Measurements from ENCODE around the gene ABHD1.
A peak's percentile ranks its signal among the peaks of the same experiment; 100 is the strongest.

Gene ABHD1

DNA sequence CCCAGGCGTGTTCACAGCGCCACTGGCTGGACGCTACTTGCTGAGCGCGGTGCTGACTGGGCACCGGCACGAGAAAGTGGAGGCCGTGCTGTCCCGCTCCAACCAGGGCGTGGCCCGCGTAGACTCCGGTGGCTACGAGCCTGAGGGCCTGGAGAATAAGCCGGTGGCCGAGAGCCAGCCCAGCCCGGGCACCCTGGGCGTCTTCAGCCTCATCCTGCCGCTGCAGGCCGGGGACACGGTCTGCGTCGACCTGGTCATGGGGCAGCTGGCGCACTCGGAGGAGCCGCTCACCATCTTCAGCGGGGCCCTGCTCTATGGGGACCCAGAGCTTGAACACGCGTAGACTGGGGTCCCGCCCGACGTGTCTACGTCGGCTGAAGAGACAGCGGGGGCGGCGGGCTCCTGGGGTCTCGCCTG, 37.9 kb upstream of the ABHD1 start (continued):
- TF ChIP-seq, protein P1, sequence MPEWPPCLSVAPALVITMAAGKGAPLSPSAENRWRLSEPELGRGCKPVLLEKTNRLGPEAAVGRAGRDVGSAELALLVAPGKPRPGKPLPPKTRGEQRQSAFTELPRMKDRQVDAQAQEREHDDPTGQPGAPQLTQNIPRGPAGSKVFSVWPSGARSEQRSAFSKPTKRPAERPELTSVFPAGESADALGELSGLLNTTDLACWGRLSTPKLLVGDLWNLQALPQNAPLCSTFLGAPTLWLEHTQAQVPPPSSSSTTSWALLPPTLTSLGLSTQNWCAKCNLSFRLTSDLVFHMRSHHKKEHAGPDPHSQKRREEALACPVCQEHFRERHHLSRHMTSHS (tag by site-specific recombination; IDR thresholded peaks at IDR 0.05), result no peak
- TF ChIP-seq ZNF10 (tag by site-specific recombination; IDR thresholded peaks at IDR 0.05) (no peak), ZNF76 (tag by site-specific recombination; IDR thresholded peaks at IDR 0.05; ENCODE audit: borderline replicate concordance, low read depth) (no peak), ZNF514 (tag by site-specific recombination; IDR thresholded peaks at IDR 0.05) (no peak), ZNF660 (tag by site-specific recombination; IDR thresholded peaks at IDR 0.05) (no peak), ZBTB44 (tag by site-specific recombination; IDR thresholded peaks at IDR 0.05) (no peak), PATZ1 (tag by site-specific recombination; IDR thresholded peaks at IDR 0.05) (0 out of 2 replicates have a peak, but pooled peaks have one; percentile 37), ZNF335 (tag by site-specific recombination; conservative IDR thresholded peaks at IDR 0.05) (peak; percentile 79), ZNF555 (tag by site-specific recombination; conservative IDR thresholded peaks at IDR 0.05) (no peak), KLF1 (tag by site-specific recombination; IDR thresholded peaks at IDR 0.05) (peak; percentile 62), ZNF292 (tag by site-specific recombination; IDR thresholded peaks at IDR 0.05; ENCODE audit: borderline replicate concordance, low read depth) (no peak), ZIC2 (tag by site-specific recombination; IDR thresholded peaks at IDR 0.05) (0 out of 2 replicates have a peak, but pooled peaks have one; percentile 14), ZNF792 (tag by site-specific recombination; IDR thresholded peaks at IDR 0.05) (no peak), ZNF777 (tag by site-specific recombination; IDR thresholded peaks at IDR 0.05; ENCODE audit: borderline replicate concordance) (no peak), ZNF701 (tag by site-specific recombination; IDR thresholded peaks at IDR 0.05) (no peak), ZNF433 (tag by site-specific recombination; IDR thresholded peaks at IDR 0.05; ENCODE audit: low read depth) (no peak), ZBTB48 (tag by site-specific recombination; IDR thresholded peaks at IDR 0.05) (peak; percentile 11; the same call in 1 of the 2 replicates), SCRT2 (tag by site-specific recombination; IDR thresholded peaks at IDR 0.05) (no peak), ZNF37A (tag by site-specific recombination; IDR thresholded peaks at IDR 0.05) (no peak), ZNF324 (tag by site-specific recombination; IDR thresholded peaks at IDR 0.05) (no peak), ZSCAN30 (tag by site-specific recombination; IDR thresholded peaks at IDR 0.05) (no peak), ZNF311 (tag by site-specific recombination; IDR thresholded peaks at IDR 0.05; ENCODE audit: borderline replicate concordance) (no peak), ZNF121 (tag by site-specific recombination; IDR thresholded peaks at IDR 0.05) (no peak), ZNF223 (tag by site-specific recombination; IDR thresholded peaks at IDR 0.05) (no peak), ZNF132 (tag by site-specific recombination; IDR thresholded peaks at IDR 0.05; ENCODE audit: borderline replicate concordance) (no peak), ZNF138 (tag by site-specific recombination; IDR thresholded peaks at IDR 0.05; ENCODE audit: borderline replicate concordance) (no peak), ZBTB11 (tag by site-specific recombination; conservative IDR thresholded peaks at IDR 0.05; ENCODE audit: low read depth) (no peak), ZNF394 (tag by site-specific recombination; IDR thresholded peaks at IDR 0.05; ENCODE audit: borderline replicate concordance) (no peak), GFI1B (tag by site-specific recombination; IDR thresholded peaks at IDR 0.05) (no peak), KLF7 (tag by site-specific recombination; IDR thresholded peaks at IDR 0.05; ENCODE audit: borderline replicate concordance) (peak; percentile 74), ZNF600 (tag by site-specific recombination; IDR thresholded peaks at IDR 0.05) (peak; percentile 60; the same call in 1 of the 2 replicates), ZNF221 (tag by site-specific recombination; IDR thresholded peaks at IDR 0.05; ENCODE audit: borderline replicate concordance) (no peak), ZNF202 (tag by site-specific recombination; IDR thresholded peaks at IDR 0.05; ENCODE audit: borderline replicate concordance) (no peak)
- TF ChIP-seq, protein P2, sequence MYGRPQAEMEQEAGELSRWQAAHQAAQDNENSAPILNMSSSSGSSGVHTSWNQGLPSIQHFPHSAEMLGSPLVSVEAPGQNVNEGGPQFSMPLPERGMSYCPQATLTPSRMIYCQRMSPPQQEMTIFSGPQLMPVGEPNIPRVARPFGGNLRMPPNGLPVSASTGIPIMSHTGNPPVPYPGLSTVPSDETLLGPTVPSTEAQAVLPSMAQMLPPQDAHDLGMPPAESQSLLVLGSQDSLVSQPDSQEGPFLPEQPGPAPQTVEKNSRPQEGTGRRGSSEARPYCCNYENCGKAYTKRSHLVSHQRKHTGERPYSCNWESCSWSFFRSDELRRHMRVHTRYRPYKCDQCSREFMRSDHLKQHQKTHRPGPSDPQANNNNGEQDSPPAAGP (tag by site-specific recombination; IDR thresholded peaks at IDR 0.05), result peak; percentile 39; the same call in 1 of the 2 replicates

All from HEK293 (cell line).